ENCODE data around the gene SNX15.

SNX15 gene

DNA sequence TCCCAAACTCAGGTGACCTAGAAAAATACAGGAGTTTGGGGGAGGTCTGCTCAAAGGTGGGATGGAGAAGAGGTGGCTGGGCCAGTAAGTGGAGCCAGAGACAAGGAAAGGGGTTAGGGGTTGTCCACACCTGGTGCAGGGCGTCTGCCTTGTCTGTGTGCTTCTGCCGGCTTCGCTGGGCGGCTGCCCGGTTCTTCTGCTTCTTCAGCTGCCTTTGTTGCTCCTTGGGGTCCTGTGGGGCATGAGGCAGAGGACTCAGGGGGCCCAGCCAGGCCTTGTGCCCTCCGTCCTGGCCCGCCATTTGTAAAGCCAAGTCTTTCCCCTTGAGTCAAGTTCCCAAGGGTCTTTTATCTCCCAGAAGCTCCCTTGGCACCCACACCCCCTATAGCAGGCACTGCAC is 32.9 kb upstream of the SNX15 start:
- Histone ChIP-seq H3K9me3 (ENCODE audit: control insufficient read depth, low read length) (no peaks in the 10 kb centered on the region), H3K36me3 (ENCODE audit: control insufficient read depth, insufficient read depth, low read length) (no peaks in the 10 kb centered on the region), H3K4me2 (ENCODE audit: low read length) (no peak overlapping the region), H3K27ac (no peak overlapping the region), H2AFZ (no peak overlapping the region), H3K27me3 (ENCODE audit: control insufficient read depth, insufficient read depth, low read length) (no peaks in the 10 kb centered on the region), H3K79me2 (no peaks in the 10 kb centered on the region), H3K9ac (no peak overlapping the region), H3K4me3 (ENCODE audit: low read depth, low read length) (no peak overlapping the region), H3K4me1 (no peaks in the 10 kb centered on the region)
- TF ChIP-seq, protein P1, sequence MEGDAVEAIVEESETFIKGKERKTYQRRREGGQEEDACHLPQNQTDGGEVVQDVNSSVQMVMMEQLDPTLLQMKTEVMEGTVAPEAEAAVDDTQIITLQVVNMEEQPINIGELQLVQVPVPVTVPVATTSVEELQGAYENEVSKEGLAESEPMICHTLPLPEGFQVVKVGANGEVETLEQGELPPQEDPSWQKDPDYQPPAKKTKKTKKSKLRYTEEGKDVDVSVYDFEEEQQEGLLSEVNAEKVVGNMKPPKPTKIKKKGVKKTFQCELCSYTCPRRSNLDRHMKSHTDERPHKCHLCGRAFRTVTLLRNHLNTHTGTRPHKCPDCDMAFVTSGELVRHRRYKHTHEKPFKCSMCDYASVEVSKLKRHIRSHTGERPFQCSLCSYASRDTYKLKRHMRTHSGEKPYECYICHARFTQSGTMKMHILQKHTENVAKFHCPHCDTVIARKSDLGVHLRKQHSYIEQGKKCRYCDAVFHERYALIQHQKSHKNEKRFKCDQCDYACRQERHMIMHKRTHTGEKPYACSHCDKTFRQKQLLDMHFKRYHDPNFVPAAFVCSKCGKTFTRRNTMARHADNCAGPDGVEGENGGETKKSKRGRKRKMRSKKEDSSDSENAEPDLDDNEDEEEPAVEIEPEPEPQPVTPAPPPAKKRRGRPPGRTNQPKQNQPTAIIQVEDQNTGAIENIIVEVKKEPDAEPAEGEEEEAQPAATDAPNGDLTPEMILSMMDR (IDR thresholded peaks at IDR 0.05): no peak

GRCh38 chr11:64996327-64996709 is 30.9 kb upstream of the SNX15 start:
- Histone ChIP-seq H3K27ac (peak overlapping the region; percentile 47), H3K79me2 (no peaks in the 10 kb centered on the region), H3K27me3 (ENCODE audit: control insufficient read depth, insufficient read depth, low read length) (no peaks in the 10 kb centered on the region), H3K9ac (no peak overlapping the region), H3K4me3 (ENCODE audit: low read depth, low read length) (peak overlapping the region; percentile 18), H3K36me3 (ENCODE audit: control insufficient read depth, insufficient read depth, low read length) (no peaks in the 10 kb centered on the region), H2AFZ (peak overlapping the region; percentile 69), H3K9me3 (ENCODE audit: control insufficient read depth, low read length) (no peaks in the 10 kb centered on the region), H3K4me1 (no peaks in the 10 kb centered on the region), H3K4me2 (ENCODE audit: low read length) (peak overlapping the region; percentile 52)
- TF ChIP-seq, protein P1 (IDR thresholded peaks at IDR 0.05): no peak

- Histone ChIP-seq H3K9me3 (ENCODE audit: control insufficient read depth, low read length) (no peaks in the 10 kb centered on the region), H3K79me2 (no peaks in the 10 kb centered on the region), H3K4me2 (ENCODE audit: low read length) (peak within 1 kb of the TSS; percentile 52), H3K27ac (peak within 1 kb of the TSS; percentile 47), H3K27me3 (ENCODE audit: control insufficient read depth, insufficient read depth, low read length) (no peaks in the 10 kb centered on the region), H3K4me3 (ENCODE audit: low read depth, low read length) (peak within 1 kb of the TSS; percentile 18), H2AFZ (peak within 1 kb of the TSS; percentile 69), H3K9ac (no peak within 1 kb of the TSS), H3K4me1 (no peaks in the 10 kb centered on the region), H3K36me3 (ENCODE audit: control insufficient read depth, insufficient read depth, low read length) (no peaks in the 10 kb centered on the region)
- TF ChIP-seq, protein P1 (IDR thresholded peaks at IDR 0.05): peak; percentile 47
Observed at GRCh38 chr11:64996710-64997380, 30.4 kb upstream of the SNX15 start, which contains the start of gene BATF2. TSS of gene BATF2 (minus strand) at chr11:64996971. CDS start at chr11:64996914, 57 bp downstream.

DNA sequence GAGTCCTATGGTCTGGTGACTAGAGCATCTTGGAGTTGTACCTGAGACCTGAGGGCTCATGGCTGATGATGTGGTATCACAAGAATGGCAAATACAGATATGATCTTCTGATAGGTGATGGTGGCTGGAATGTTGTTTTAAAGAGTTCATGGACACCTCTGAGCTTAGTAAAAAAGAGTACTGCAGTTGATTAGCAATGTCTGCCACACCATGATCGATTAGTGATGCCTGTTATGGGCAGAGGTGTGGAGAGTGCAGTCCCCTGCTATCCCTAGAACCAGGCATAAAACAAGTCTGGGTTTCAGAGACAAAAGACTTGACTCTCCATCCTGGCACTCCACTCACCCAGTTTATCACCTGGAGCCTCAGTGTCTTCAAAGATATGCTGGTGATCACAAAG is 29.1 kb upstream of the SNX15 start:
- no peak overlapping the region for H2AFZ ChIP-seq
- H3K4me2 ChIP-seq (ENCODE audit: low read length): no peak overlapping the region
- H3K27me3 ChIP-seq (ENCODE audit: control insufficient read depth, insufficient read depth, low read length): no peaks in the 10 kb centered on the region
- TF ChIP-seq, protein P1 (IDR thresholded peaks at IDR 0.05): no peak
- no peak overlapping the region for H3K4me3 ChIP-seq (ENCODE audit: low read depth, low read length)
- no peak overlapping the region for H3K27ac ChIP-seq
- no peaks in the 10 kb centered on the region for H3K9me3 ChIP-seq (ENCODE audit: control insufficient read depth, low read length)
- no peaks in the 10 kb centered on the region for H3K4me1 ChIP-seq
- H3K79me2 ChIP-seq: no peaks in the 10 kb centered on the region
- H3K9ac ChIP-seq: no peak overlapping the region
- no peaks in the 10 kb centered on the region for H3K36me3 ChIP-seq (ENCODE audit: control insufficient read depth, insufficient read depth, low read length)
